Measurements from ENCODE around the gene CDKN2D. TPM values are rescaled to one million over a fixed set of nuclear protein-coding genes. Genes with fewer than 3 reads are reported as not detected.
"Not testable (repeated sequence)": the region's sequence is repeated elsewhere in the genome, so short reads cannot be mapped to it uniquely, and the experiment has no call there.

CDKN2D gene
- total and polyA plus RNA-seq, 4 donors, result 11.8 to 23.0 (median 18.5) TPM

DNA sequence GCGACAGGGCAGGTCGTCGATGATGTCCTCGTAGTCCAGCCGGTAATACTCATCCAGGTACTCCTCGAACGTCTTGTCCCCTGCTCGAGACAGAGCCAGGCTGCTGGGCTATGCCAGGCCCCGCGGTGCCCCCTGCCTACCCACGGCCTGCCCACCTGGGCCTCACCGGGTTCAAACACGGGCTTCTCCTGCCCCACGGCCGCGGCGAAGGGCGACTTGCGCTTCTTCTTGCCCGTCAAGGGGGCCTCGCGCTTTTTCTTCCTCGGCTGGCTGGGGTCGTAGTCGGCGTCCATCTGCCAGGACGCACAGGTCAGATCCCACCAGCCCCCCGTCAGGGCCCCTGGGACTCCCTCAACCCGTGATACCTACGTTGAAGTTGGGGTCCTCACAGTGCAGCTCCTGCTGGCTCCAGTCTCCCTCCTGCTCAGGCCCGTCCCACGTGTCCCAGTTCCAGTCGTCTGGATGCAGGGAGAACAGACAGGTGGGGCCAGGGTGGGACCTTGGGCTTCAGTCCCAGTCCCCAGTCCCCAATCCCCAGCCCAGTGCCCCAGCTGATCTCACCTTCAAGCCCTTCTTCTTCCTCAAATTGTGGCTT, 11.1 kb downstream of the CDKN2D start:
- no peak overlapping the region for H3K27ac ChIP-seq (ENCODE audit: low read depth in 1 of 2, low read length in 2 of 2)
- H3K27me3 ChIP-seq (ENCODE audit: control insufficient read depth in 1 of 2, insufficient read depth in 2 of 2, low read length in 1 of 2), result no peaks in the 10 kb centered on the region
- intact Hi-C loops (cut with DNase I), result no loop called here
- H3K4me3 ChIP-seq (ENCODE audit: low read length in 2 of 2), result no peak overlapping the region
- H3K4me1 ChIP-seq (ENCODE audit: control insufficient read depth in 1 of 2, insufficient read depth in 2 of 2, low read length in 2 of 2), result no peaks in the 10 kb centered on the region
- 91 to 94% methylated on average over 33 of the region's 33 CpGs for WGBS, 2 donors
- no peaks in the 10 kb centered on the region for H3K36me3 ChIP-seq (ENCODE audit: control insufficient read depth in 1 of 2, insufficient read depth in 2 of 2, low read length in 1 of 2)
- DNase-seq (no peak), ATAC-seq (ENCODE audit: low FRiP score) (no peak)
- no peaks in the 10 kb centered on the region for H3K9me3 ChIP-seq (ENCODE audit: control insufficient read depth, low read length)

DNA sequence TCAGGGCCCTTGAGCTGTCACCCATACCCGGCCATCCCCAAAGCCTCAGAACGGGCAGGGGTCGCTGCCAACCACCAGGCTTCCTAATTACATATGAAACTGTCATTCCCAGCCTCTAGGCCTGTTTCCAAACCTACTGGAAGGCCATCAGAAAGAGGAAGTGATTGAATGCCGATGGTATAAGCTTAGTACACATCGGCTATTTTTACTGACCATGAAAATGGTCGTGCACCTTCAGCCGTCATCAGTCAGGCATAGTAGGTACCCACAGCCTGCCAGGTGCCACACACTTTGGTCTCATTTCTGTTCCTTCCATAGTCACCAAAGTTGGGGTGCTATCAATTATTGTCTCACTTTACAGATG, 13.2 kb downstream of the CDKN2D start:
- WGBS, 2 donors, result 74 to 75% methylated on average over 7 of the region's 7 CpGs
- DNase-seq (no peak), ATAC-seq (ENCODE audit: low FRiP score) (no peak)
- Histone ChIP-seq H3K36me3 (ENCODE audit: control insufficient read depth in 1 of 2, insufficient read depth in 2 of 2, low read length in 1 of 2) (no peaks in the 10 kb centered on the region), H3K9me3 (ENCODE audit: control insufficient read depth, low read length) (no peaks in the 10 kb centered on the region), H3K27ac (ENCODE audit: low read depth in 1 of 2, low read length in 2 of 2) (no peak overlapping the region), H3K27me3 (ENCODE audit: control insufficient read depth in 1 of 2, insufficient read depth in 2 of 2, low read length in 1 of 2) (no peaks in the 10 kb centered on the region), H3K4me3 (ENCODE audit: low read length in 2 of 2) (no peak overlapping the region), H3K4me1 (ENCODE audit: control insufficient read depth in 1 of 2, insufficient read depth in 2 of 2, low read length in 2 of 2) (no peaks in the 10 kb centered on the region)
- intact Hi-C loops (cut with DNase I), result no loop called here

DNA sequence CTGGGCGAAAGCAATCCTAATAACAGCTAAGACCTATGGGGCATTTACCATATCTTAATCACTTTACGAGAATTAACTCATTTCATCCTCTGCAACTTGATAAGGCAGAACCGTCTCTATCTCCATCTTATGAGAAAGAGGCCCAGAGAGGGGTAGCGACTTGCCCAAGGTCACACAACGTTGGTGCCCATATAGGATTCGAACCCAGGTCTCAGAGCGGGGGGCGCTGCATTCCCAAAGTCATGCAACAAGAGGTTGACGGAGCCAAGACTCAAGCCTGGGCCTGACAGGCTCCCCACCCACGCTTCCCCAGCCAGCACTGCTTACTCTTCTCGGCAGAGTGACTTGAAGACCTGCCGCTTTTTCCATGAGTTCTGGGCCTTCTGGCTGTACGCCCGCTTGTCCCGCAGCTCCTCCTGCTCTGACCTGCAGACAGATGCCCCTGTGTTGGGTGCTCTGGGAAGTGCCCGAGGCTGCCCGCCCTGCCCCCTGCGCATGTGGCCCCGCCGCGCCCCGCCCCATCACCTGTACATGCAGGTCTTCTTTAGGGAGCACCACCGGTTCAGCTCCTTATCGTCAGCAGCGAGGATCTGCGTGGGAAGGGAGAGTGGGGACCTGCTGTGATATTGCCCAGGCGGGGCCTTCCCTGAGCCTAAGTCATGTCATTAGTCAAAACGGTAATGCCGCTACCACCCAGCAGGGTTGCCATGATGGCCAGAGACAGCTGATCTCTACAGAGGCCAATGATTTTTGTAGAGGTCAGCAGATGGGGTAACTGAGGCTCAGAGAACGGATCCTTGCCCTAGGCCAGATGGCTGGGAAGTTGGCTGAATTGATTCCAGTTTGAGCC, 13.8 kb downstream of the CDKN2D start:
- intact Hi-C loops (cut with DNase I), result no loop called here
- Histone ChIP-seq H3K9me3 (ENCODE audit: control insufficient read depth, low read length) (no peaks in the 10 kb centered on the region), H3K36me3 (ENCODE audit: control insufficient read depth in 1 of 2, insufficient read depth in 2 of 2, low read length in 1 of 2) (no peaks in the 10 kb centered on the region), H3K27me3 (ENCODE audit: control insufficient read depth in 1 of 2, insufficient read depth in 2 of 2, low read length in 1 of 2) (no peaks in the 10 kb centered on the region), H3K27ac (ENCODE audit: low read depth in 1 of 2, low read length in 2 of 2) (no peak overlapping the region), H3K4me3 (ENCODE audit: low read length in 2 of 2) (no peak overlapping the region), H3K4me1 (ENCODE audit: control insufficient read depth in 1 of 2, insufficient read depth in 2 of 2, low read length in 2 of 2) (no peaks in the 10 kb centered on the region)
- 80 to 82% methylated on average over 27 to 30 of the region's 30 CpGs for WGBS, 2 donors
- DNase-seq (no peak), ATAC-seq (ENCODE audit: low FRiP score) (no peak)

DNA sequence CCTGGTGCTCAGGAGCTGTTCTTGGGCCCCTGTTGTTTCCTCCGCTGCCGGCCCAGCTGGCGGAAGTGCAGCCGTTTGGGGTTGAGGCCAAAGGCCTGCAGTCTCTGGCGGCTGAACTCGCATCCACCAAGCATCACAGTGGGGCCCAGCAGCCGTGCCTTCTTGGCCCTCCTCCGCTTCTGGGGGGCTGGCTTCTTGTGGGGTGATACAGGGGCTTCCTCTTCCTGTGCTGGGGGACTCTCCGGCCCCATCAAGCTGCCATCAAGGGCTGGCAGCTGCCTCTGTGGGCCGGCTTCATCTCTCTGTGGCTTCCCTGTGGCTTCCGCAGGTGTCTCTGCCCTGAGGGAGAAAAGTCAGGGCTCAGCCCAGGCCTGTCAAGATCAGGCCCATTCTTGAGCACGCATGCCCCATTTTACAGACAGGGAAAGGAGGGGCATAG, 14.8 kb downstream of the CDKN2D start:
- Histone ChIP-seq H3K9me3 (ENCODE audit: control insufficient read depth, low read length) (no peaks in the 10 kb centered on the region), H3K27ac (ENCODE audit: low read depth in 1 of 2, low read length in 2 of 2) (no peak overlapping the region), H3K4me1 (ENCODE audit: control insufficient read depth in 1 of 2, insufficient read depth in 2 of 2, low read length in 2 of 2) (no peaks in the 10 kb centered on the region), H3K4me3 (ENCODE audit: low read length in 2 of 2) (no peak overlapping the region), H3K36me3 (ENCODE audit: control insufficient read depth in 1 of 2, insufficient read depth in 2 of 2, low read length in 1 of 2) (no peaks in the 10 kb centered on the region), H3K27me3 (ENCODE audit: control insufficient read depth in 1 of 2, insufficient read depth in 2 of 2, low read length in 1 of 2) (no peaks in the 10 kb centered on the region)
- no peak for ATAC-seq (ENCODE audit: low FRiP score)
- 61 to 69% methylated on average over 12 of the region's 12 CpGs for WGBS, 2 donors
- intact Hi-C loops (cut with DNase I), result no loop called here
- DNase-seq, result peak in 1 of 2 donors; percentile 57

DNA sequence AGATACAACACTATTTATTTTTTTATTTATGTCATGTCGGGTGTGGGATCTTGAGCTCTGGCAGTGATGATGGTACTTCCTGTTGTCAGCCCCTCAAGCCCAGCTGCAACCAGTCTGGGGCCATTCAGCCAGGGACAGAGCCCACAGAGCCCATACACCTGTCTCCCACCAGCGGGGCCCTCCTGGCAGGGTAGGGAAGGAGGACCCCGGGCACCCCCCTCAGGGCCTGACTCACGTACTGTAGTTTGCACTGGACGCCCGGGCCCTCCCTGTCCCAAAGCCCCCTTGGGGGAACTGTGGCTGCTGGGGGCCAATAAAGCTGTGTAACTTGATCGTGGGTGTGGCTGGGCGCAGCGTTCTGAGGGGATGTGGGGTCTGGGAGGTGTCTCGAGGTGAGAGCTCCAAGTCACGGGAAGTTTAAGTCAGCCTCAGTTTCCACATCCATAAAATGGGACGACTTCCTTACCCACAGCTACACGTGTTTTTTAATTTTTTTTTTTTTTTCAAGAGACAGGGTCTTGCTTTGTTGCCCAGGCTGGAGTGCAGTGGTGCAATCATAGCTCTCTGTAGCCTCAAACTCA, 15.6 kb downstream of the CDKN2D start:
- no peaks in the 10 kb centered on the region for H3K27me3 ChIP-seq (ENCODE audit: control insufficient read depth in 1 of 2, insufficient read depth in 2 of 2, low read length in 1 of 2)
- DNase-seq, result no peak
- H3K27ac ChIP-seq (ENCODE audit: low read depth in 1 of 2, low read length in 2 of 2), result no peak overlapping the region
- H3K4me1 ChIP-seq (ENCODE audit: control insufficient read depth in 1 of 2, insufficient read depth in 2 of 2, low read length in 2 of 2), result no peaks in the 10 kb centered on the region
- H3K36me3 ChIP-seq (ENCODE audit: control insufficient read depth in 1 of 2, insufficient read depth in 2 of 2, low read length in 1 of 2), result no peaks in the 10 kb centered on the region
- no peaks in the 10 kb centered on the region for H3K9me3 ChIP-seq (ENCODE audit: control insufficient read depth, low read length)
- H3K4me3 ChIP-seq (ENCODE audit: low read length in 2 of 2), result no peak overlapping the region
- 78% methylated on average over 13 of the region's 13 CpGs for WGBS, 2 donors
- ATAC-seq (ENCODE audit: low FRiP score), result no peak
- intact Hi-C loops (cut with DNase I), result no loop called here

DNA sequence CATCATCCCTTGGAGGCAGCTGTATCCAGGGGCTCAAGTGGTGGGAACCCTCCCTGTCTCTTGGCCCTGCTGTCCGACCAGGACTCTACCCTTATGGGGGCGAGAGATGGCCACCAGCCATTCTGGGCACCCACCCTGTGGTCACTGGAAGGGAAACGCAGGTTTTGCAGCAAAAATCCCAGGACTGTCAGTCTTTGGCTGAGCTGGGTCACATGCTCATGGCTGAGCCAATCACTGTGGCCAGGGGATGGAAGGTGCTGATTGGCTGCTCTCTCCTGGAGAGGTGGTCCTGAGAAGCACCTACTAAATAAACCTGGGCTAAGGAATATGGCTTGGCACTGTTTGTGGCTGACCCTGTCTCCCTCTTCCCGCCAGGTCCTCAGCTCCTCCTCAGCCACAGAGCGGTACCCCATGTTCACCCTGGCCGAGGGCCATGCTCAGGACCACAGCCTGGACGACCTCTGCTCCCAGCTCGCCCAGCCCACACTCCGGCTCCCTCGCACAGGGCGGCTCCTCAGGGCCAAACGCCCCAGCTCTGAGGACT, 16.2 kb downstream of the CDKN2D start:
- Histone ChIP-seq H3K27ac (ENCODE audit: low read depth in 1 of 2, low read length in 2 of 2) (no peak overlapping the region), H3K36me3 (ENCODE audit: control insufficient read depth in 1 of 2, insufficient read depth in 2 of 2, low read length in 1 of 2) (no peaks in the 10 kb centered on the region), H3K27me3 (ENCODE audit: control insufficient read depth in 1 of 2, insufficient read depth in 2 of 2, low read length in 1 of 2) (no peaks in the 10 kb centered on the region), H3K9me3 (ENCODE audit: control insufficient read depth, low read length) (no peaks in the 10 kb centered on the region), H3K4me1 (ENCODE audit: control insufficient read depth in 1 of 2, insufficient read depth in 2 of 2, low read length in 2 of 2) (no peaks in the 10 kb centered on the region), H3K4me3 (ENCODE audit: low read length in 2 of 2) (no peak overlapping the region)
- DNase-seq (no peak), ATAC-seq (ENCODE audit: low FRiP score) (peak; percentile 53)
- 77 to 82% methylated on average over 12 of the region's 12 CpGs for WGBS, 2 donors
- intact Hi-C loops (cut with DNase I), result no loop called here

DNA sequence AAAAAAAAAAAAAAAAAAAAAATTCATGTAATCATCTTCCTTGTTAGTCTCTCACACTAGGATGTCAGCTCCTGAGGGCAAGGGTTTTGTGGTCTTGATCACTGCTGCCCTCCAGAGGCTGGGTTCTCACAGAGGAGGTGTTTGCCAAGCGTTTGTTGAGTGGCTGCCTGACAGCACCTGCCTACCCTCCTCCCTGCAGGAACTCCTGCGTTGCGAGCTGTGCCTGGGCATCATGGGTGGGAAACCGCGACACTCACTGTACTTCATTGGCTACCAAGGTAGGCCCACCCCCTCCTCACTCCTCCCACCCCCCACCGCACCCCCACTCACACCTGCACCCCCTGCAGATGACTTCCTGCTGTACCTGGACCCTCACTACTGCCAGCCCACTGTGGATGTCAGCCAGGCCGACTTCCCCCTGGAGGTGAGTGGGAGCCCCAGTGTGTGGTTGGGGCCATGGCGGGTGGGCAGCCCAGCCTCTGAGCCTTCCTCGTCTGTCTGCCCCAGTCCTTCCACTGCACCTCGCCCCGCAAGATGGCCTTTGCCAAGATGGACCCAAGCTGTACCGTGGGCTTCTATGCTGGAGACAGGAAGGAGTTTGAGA, 17.0 kb downstream of the CDKN2D start:
- Histone ChIP-seq H3K9me3 (ENCODE audit: control insufficient read depth, low read length) (no peaks in the 10 kb centered on the region), H3K4me1 (ENCODE audit: control insufficient read depth in 1 of 2, insufficient read depth in 2 of 2, low read length in 2 of 2) (no peaks in the 10 kb centered on the region), H3K36me3 (ENCODE audit: control insufficient read depth in 1 of 2, insufficient read depth in 2 of 2, low read length in 1 of 2) (no peaks in the 10 kb centered on the region), H3K27me3 (ENCODE audit: control insufficient read depth in 1 of 2, insufficient read depth in 2 of 2, low read length in 1 of 2) (no peaks in the 10 kb centered on the region), H3K4me3 (ENCODE audit: low read length in 2 of 2) (no peak overlapping the region), H3K27ac (ENCODE audit: low read depth in 1 of 2, low read length in 2 of 2) (no peak overlapping the region)
- ATAC-seq (ENCODE audit: low FRiP score) (no peak), DNase-seq (no peak)
- WGBS, 2 donors, result 94% methylated on average over 12 of the region's 12 CpGs
- intact Hi-C loops (cut with DNase I), result no loop called here

DNA sequence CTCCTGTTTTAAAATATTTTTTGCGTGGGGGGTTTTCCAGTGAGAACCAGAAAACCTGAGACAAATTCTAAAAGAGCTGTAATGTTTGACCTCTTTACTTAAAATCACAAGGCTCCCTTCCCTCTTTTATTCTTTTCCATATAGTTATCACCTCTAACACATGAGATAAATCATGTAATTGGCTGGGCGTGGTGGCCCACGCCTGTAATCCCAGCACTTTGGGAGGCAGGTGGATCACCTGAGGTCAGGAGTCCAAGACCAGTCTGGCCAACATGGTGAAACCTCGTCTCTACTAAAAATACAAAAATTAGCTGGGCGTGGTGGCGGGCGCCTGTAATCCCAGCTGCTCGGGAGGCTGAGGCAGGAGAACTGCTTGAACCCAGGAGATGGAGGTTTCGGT, 17.8 kb downstream of the CDKN2D start:
- H3K27ac ChIP-seq (ENCODE audit: low read depth in 1 of 2, low read length in 2 of 2); ATAC-seq (ENCODE audit: low FRiP score); intact Hi-C loops (cut with DNase I); H3K4me3 ChIP-seq (ENCODE audit: low read length in 2 of 2); DNase-seq; H3K36me3 ChIP-seq (ENCODE audit: control insufficient read depth in 1 of 2, insufficient read depth in 2 of 2, low read length in 1 of 2); H3K27me3 ChIP-seq (ENCODE audit: control insufficient read depth in 1 of 2, insufficient read depth in 2 of 2, low read length in 1 of 2); H3K9me3 ChIP-seq (ENCODE audit: control insufficient read depth, low read length); H3K4me1 ChIP-seq (ENCODE audit: control insufficient read depth in 1 of 2, insufficient read depth in 2 of 2, low read length in 2 of 2): not testable (repeated sequence)
- 95 to 97% methylated on average over 9 of the region's 9 CpGs for WGBS, 2 donors
